Adipose tissue (tissue), 3 donors: Measurements from ENCODE around the gene PDCD6IP. TPM values are rescaled to one million over a fixed set of nuclear protein-coding genes. Genes with fewer than 3 reads are reported as not detected.

Source experiments
- H3K27ac ChIP-seq: one replicate; pipeline ENCODE4 v1.5.1; 2013; ENCODE audit warnings: low read depth, low read length
- WGBS, 3 donors: extraction: QIAGEN DNeasy Blood & Tissue Kit; methylation state at CpG; one replicate each; pipeline ENCODE4 v1.1.7; 2013; 5-methylcytosine and 5-hydroxymethylcytosine counted together
- polyA plus RNA-seq, 3 donors: library from polyadenylated mRNA; stranded (reverse); fragments of 200-250 nt; gene quantifications; one replicate each; pipeline ENCODE4 v1.2.3, GENCODE V29; 2013
- donor health status: healthy with polysubstance abuse.
- donor health status: Bipolar disorder and iron deficiency.
- donor health status: healthy.

The PDCD6IP gene
- polyA plus RNA-seq, 3 donors: 31.1 to 70.2 (median 34.1) TPM

DNA sequence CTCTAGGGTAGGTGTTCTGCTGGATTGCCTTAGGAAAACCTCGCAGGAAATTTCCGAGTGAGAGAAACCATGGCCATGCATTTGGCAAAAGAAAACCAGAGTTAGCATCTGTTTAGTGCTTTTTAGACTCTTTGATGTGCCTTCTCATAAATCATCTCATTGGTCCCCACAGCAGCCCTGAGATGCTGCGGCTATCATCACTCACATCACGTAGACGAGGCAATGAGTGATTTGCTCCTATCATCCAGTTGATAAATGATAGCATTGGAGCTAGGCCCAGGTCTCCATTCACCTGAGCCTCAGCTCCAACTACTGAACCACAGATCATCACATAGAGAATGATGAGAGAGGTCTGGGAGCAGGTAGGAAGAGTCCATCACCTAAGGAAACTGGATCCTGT lies 111.1 kb downstream of the PDCD6IP start:
- no peak overlapping the region for H3K27ac ChIP-seq
- 68 to 83% (median 77%) methylated on average over 5 of the region's 5 CpGs for WGBS, 3 donors

DNA sequence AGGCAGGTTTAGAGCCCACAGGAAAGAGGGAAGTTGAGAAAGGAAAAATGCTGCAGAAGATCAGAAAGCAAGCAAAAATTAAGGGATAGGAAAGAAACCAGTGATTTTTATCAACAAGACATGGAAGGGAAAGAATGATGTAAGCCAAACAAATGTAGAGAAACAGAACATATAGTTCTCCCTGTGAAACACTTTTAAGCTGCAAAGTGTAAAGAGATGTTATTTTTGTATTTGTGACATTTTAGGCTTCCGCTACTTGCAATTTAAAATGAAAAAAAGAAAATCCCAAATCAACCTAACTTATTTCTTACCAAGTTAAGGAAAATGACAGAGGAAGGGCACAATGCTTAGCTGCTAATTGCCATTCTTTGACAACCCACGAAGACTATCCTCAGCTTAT lies 111.6 kb downstream of the PDCD6IP start:
- no peak overlapping the region for H3K27ac ChIP-seq
- WGBS, 3 donors: 77 to 88% (median 81%) methylated on average over 2 of the region's 2 CpGs

DNA sequence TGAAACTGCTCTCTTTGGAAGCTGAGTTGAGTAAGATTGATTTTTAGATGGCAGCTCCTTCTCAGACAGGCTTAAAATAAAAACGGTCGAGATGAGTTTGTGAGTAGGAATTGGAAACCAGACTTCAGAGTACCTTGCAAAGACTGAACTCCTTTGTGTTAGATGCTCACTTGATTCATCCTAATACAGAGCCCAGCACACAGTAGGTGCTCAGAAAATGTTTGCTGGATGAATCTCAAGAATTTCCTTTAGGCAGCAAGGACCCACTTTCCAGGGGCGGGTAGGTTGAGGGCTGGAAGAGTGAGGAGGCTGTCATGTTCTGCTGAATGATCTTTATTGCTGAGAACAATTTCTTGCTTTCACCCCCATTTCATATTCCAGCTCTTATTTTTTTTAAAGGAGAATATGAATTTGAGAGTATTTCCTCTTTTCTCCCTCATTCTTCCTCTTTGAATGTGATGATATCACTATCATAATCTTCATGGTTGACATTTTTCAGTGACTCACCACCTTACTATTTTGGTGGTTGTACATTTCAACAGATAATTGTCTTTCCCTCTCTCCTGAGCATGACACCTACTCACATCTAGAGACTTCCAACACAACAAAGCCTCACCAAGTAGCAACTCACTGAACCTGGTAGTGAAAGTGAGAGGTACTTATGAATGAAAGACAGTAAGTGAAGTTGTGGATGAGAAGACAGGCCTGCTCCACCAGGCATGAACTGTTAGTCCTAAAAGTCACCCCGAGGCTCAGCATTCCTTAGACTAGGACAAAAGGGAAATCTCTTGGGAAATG lies 113.3 kb downstream of the PDCD6IP start:
- WGBS, 3 donors: 71 to 91% (median 88%) methylated on average over 4 of the region's 4 CpGs
- H3K27ac ChIP-seq: no peak overlapping the region

DNA sequence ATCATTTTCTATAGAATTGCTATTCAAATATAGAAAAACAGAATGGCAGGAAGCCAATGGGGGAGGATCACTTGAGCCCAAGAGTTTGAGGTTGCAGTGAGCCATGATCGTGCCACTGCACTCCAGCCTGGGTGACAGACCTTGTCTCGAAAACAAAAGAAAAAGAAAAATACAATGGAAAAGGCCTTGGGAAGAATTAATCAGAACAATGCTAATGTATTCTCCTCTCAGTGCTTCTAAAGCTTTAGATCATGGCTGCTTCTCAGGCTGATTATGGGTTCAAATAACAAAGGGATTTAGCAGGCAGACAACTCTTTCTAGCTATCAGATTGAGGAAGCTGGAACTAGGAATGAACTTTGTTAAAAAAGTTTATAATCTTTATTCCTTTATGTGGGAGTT lies 115.8 kb downstream of the PDCD6IP start:
- no peak overlapping the region for H3K27ac ChIP-seq
- 70 to 83% (median 74%) methylated on average over 2 of the region's 2 CpGs for WGBS, 3 donors

DNA sequence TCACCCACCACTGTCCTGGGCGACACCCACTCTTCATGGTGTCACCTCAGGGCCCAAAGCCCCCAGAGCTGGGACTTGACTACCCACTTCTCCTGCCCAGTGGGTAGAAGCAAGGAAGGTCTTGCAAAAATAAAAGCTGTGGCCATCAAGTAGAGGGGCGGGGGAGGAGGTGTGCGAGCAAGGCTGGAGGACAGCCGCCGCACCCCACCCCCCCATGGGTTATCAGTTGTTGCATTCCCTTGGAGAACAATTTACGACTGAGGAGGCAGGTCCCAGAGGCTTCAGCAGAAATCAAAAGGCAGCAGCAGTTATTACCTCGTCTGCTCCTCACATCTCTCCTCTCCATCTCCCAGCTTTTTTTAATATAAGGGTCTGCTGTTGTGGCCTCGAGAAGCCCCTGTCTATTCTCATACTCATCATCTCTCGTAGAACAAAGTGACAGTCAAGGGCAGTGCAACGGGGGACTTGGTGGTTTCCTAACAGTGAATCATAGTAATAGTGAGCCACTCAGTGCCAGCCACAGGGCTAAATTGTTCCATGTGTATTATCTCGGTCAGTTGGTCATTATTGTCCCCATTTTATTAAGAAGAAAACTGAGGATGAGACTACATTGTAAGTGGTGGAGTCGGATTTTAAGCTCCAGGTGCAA lies 116.4 kb downstream of the PDCD6IP start:
- H3K27ac ChIP-seq: no peak overlapping the region
- 68 to 82% (median 69%) methylated on average over 12 of the region's 12 CpGs for WGBS, 3 donors

DNA sequence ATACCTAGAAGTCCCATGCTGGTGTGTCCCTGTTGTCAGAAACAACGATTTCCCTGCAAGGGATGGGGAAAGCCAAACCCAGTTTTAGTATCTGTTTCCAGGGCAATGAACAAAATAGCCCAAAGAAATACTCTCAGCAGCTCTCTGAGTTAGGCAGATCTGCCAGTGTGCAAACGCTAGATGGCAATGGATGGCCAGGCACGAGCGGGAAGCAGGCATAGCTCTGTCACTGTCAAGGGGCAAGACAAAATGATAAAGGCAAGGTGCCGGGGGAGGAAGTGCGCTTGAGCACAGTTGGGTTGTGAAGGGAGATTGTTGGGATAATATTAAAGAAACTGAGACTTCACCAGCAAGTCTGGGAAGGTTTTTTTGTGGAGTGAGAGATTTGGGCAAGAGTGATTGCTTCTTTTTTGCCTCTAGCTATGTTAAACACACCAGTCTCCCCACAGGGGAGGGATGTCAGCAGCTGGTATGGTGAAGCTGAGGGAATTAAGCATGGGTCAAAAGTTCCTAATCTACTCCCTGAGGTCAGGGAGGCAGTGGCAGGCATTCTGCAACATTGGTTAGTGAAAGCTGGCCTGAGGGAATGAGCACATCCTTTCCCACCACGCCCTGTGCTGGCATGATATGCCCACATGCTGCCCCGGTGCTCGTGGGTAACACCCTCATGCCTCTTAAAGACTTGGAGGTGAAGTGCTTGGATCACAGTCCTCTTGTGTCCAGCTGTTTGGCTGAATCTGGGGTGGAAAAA lies 117.5 kb downstream of the PDCD6IP start:
- WGBS, 3 donors: 42 to 51% (median 48%) methylated on average over 9 of the region's 9 CpGs

DNA sequence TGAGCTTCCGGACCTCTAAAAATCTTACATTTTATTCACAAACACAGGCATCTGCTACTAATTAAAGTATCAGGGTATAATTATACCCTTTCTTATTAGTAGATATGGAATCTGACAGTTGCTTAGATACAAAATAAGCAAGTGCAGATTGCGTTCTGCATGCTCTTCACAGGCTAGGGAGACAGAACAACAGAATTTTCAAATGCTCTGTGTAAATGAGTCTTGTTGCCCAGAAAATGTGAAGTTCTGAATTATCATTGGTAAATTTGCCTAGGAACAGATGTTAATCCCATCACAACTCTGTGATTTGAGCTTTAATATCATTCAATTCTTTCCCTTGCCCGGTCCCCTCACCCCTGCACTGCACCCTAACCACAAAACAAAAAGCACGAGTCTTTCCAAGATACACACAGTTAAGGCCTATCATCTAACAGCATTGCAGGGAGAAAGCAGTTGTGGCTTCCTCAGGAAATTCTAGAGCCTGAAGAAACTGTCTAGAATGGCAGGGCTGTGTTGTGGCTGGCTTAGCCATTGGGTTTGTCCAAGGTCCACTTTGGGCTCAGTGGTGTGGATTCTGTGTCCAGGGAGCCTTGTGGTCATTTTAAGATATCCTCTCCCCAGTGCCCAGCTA lies 119.8 kb downstream of the PDCD6IP start:
- 66 to 80% (median 74%) methylated on average over 4 of the region's 4 CpGs for WGBS, 3 donors
- H3K27ac ChIP-seq: no peak overlapping the region

More for the DNA sequence above, 117.5 kb downstream of the PDCD6IP start:
- H3K27ac ChIP-seq: no peak overlapping the region

Other genes with a start within 250 kb of the PDCD6IP start
- 10 to 100 TPM in 2 of 3 donors, 1 to 10 TPM in 1; 4.9 to 12.3 (median 10.0) TPM for gene CLASP2, start 80.4 kb upstream of the PDCD6IP start, polyA plus RNA-seq